ENCODE measurements around the gene RAB8B. TPM values are rescaled to one million over a fixed set of nuclear protein-coding genes. Genes with fewer than 3 reads are reported as not detected.

RAB8B gene
- total and polyA plus RNA-seq, 9 of the 15 experiments (the other 6 are each of a cell fraction or from before 2014, with no cell fraction given) = 7.8 to 32.1 (median 24.2) TPM

DNA sequence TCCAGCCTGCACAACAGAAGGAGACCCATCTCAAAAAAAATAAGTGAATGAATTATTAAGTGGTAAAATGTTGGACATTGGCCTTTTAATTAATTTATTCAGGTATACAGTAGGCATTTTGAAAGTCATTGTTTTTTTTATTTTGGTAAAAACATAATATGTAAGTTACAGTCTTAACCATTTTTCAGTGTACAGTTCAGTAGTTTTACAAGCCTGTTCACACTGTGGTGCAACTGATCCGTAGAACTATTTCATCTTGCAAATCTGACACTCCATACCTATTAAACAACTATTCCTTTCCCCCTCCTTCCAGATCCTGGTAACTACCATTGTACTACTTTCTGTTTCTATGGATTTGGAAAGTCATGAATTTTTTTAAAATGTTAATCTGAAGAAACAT lies 51.9 kb downstream of the RAB8B start (continued):
- no peak for TF ChIP-seq ELF4 (CRISPR knock-in tag; IDR thresholded peaks at IDR 0.05)
- TF ChIP-seq HLTF (IDR thresholded peaks at IDR 0.05) = no peak
- TF ChIP-seq RBM39 (optimal IDR thresholded peaks at IDR 0.05; ENCODE audit: low read depth, low read length) = no peak
- TF ChIP-seq ZNF778 (CRISPR knock-in tag; IDR thresholded peaks at IDR 0.05) = no peak
- TF ChIP-seq, protein P1, sequence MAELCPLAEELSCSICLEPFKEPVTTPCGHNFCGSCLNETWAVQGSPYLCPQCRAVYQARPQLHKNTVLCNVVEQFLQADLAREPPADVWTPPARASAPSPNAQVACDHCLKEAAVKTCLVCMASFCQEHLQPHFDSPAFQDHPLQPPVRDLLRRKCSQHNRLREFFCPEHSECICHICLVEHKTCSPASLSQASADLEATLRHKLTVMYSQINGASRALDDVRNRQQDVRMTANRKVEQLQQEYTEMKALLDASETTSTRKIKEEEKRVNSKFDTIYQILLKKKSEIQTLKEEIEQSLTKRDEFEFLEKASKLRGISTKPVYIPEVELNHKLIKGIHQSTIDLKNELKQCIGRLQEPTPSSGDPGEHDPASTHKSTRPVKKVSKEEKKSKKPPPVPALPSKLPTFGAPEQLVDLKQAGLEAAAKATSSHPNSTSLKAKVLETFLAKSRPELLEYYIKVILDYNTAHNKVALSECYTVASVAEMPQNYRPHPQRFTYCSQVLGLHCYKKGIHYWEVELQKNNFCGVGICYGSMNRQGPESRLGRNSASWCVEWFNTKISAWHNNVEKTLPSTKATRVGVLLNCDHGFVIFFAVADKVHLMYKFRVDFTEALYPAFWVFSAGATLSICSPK (IDR thresholded peaks at IDR 0.05; ENCODE audit: borderline replicate concordance) = no peak

DNA sequence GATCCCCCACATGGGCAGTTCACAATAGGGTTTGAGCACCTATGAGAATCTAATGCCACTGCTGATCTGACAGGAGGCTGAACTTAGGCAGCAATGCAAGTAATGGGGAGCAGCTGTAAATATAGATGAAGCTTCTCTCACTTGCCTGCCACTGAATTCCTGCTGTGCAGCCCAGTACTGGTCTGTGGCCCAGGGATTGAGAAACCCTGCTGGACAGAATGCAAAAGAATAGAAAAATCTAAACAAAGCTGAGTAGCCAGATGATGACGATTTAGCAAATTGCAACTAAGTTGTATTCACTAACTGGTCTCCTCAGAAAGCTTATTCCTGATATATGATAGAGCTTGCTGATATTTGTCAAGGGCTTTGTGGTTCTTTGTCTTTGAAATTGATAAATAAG lies 53.7 kb downstream of the RAB8B start:
- ChIA-PET CTCF (ENCODE audit: low intra/inter-chr PET ratio) (no interaction called here), POLR2A (interaction anchor here (0.6 kb wide), 1 partner anchor 118 kb away, joined by 3 read pairs; no protein-coding TSS in a partner anchor)
- Histone ChIP-seq H3K9me1 (ENCODE audit: control insufficient read depth, insufficient read depth, low read length) (no peaks in the 10 kb centered on the region), H3K9ac (ENCODE audit: insufficient read depth in 1 of 2, low read depth in 2 of 2, low read length in 2 of 2) (no peak overlapping the region), H4K20me1 (replicated peaks; ENCODE audit: control insufficient read depth, insufficient read depth, low read length) (no peaks in the 10 kb centered on the region), H3K4me3 (no peak overlapping the region), H3K27ac (ENCODE audit: extremely low read depth, low read depth, low read length) (no peak overlapping the region), H2AFZ (ENCODE audit: low read depth, low read length) (no peak overlapping the region), H3K9me3 (replicated peaks; ENCODE audit: control insufficient read depth, insufficient read depth, low read depth, low read length) (peaks cover 6% of the 10 kb centered on the region), H3K27me3 (ENCODE audit: control insufficient read depth in 2 of 2, insufficient read depth in 2 of 2, low read length in 2 of 2) (no peaks in the 10 kb centered on the region), H3K79me2 (ENCODE audit: control insufficient read depth, insufficient read depth, low read length) (peaks cover 39% of the 10 kb centered on the region), H3K36me3 (ENCODE audit: control insufficient read depth, insufficient read depth, low read length) (peaks cover 42% of the 10 kb centered on the region), H3K4me1 (replicated peaks in 1 of 2; ENCODE audit: control insufficient read depth in 2 of 2, insufficient read depth in 2 of 2, low read length in 2 of 2) (peaks cover 0 to 21% of the 10 kb centered on the region in 2 experiments; a peak in 3 of 5 replicates), H3K4me2 (ENCODE audit: insufficient read depth, low read length) (no peak overlapping the region)
- DNase-seq (ENCODE audit: extremely low read depth in 1 of 4, low spot score in 3 of 4) (no peak), ATAC-seq (no peak), FAIRE-seq (no peak)
- in situ Hi-C loops (cut with MboI) (no loop called here), intact Hi-C loops (cut with micrococcal nuclease) (no loop called here)
- no peak for TF ChIP-seq NR2C2 (CRISPR knock-in tag; IDR thresholded peaks at IDR 0.05)
- no peak for TF ChIP-seq NR2C2 (tag; IDR thresholded peaks at IDR 0.05)
- no peak for TF ChIP-seq ZSCAN32 (CRISPR knock-in tag; IDR thresholded peaks at IDR 0.05)
- no peak for TF ChIP-seq ZNF584 (CRISPR knock-in tag; IDR thresholded peaks at IDR 0.05; ENCODE audit: low read depth)
- no peak for TF ChIP-seq DACH1 (IDR thresholded peaks at IDR 0.05; ENCODE audit: partially characterized antibody)
- no peak for TF ChIP-seq GTF2B (IDR thresholded peaks at IDR 0.05; ENCODE audit: extremely low read depth, insufficient read length)
- TF ChIP-seq, protein P2, sequence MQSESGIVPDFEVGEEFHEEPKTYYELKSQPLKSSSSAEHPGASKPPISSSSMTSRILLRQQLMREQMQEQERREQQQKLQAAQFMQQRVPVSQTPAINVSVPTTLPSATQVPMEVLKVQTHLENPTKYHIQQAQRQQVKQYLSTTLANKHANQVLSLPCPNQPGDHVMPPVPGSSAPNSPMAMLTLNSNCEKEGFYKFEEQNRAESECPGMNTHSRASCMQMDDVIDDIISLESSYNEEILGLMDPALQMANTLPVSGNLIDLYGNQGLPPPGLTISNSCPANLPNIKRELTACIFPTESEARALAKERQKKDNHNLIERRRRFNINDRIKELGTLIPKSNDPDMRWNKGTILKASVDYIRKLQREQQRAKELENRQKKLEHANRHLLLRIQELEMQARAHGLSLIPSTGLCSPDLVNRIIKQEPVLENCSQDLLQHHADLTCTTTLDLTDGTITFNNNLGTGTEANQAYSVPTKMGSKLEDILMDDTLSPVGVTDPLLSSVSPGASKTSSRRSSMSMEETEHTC (IDR thresholded peaks at IDR 0.05) = no peak
- TF ChIP-seq, protein P3, sequence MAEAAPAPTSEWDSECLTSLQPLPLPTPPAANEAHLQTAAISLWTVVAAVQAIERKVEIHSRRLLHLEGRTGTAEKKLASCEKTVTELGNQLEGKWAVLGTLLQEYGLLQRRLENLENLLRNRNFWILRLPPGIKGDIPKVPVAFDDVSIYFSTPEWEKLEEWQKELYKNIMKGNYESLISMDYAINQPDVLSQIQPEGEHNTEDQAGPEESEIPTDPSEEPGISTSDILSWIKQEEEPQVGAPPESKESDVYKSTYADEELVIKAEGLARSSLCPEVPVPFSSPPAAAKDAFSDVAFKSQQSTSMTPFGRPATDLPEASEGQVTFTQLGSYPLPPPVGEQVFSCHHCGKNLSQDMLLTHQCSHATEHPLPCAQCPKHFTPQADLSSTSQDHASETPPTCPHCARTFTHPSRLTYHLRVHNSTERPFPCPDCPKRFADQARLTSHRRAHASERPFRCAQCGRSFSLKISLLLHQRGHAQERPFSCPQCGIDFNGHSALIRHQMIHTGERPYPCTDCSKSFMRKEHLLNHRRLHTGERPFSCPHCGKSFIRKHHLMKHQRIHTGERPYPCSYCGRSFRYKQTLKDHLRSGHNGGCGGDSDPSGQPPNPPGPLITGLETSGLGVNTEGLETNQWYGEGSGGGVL (CRISPR knock-in tag; IDR thresholded peaks at IDR 0.05) = no peak
- no peak for TF ChIP-seq POLR2AphosphoS5 (IDR thresholded peaks at IDR 0.05; ENCODE audit: control insufficient read depth, insufficient read depth, low read depth, low read length)
- 93% methylated on average over 1 of the region's 1 CpG for WGBS (ENCODE audit: insufficient coverage, low coverage, missing lambda C conversion rate)
- BruUV-seq (replicated peaks) = no TSS peak
